ENCODE data around the gene HOMEZ.
"Not testable (repeated sequence)": the region's sequence is repeated elsewhere in the genome, so short reads cannot be mapped to it uniquely, and the experiment has no call there.

HOMEZ gene, protein sequence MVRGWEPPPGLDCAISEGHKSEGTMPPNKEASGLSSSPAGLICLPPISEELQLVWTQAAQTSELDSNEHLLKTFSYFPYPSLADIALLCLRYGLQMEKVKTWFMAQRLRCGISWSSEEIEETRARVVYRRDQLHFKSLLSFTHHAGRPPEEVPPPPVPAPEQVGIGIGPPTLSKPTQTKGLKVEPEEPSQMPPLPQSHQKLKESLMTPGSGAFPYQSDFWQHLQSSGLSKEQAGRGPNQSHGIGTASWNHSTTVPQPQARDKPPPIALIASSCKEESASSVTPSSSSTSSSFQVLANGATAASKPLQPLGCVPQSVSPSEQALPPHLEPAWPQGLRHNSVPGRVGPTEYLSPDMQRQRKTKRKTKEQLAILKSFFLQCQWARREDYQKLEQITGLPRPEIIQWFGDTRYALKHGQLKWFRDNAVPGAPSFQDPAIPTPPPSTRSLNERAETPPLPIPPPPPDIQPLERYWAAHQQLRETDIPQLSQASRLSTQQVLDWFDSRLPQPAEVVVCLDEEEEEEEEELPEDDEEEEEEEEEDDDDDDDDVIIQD

DNA sequence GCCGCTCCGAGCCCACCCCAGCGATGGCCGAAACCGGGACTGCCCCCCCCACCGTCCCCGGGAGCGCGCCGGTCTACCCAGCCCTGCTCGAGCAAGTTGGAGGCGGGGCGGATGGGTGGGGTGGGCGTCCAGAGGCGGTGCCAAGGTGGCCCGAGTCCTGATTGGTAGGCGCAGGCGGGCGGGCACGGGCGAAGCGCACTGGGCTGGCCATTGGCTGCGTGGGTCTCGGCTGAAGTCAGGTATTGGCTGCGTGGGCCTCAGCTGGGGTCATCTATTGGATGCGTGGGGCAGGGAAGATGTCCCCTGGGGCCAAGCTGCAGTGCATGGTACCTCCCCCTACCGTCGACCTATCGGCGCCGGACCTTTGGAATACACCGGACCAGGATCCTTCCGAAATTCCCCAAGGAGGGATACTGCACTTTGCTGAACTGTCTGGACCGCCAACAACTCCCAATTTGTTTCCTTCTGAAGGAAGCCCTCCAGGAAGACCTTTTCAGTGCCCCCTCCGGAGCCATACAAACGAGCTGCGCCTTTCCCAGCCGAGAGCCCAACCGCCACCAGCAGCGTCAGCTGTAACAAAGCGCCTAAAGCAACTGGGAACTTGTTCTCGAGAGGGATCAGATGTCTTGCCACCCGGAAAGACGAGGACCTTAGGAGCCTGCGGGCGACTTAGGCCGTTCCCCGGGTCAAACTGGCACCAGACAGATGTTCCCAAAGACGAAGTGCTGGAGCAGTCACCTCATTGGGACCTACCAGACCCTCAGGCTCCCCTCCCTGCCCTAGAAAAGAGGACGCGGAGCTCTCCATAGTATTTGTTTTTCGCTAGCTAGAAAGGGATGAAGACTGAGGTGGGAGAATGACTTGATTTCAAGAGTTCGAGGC is at the start of gene HOMEZ:
Gene HOMEZ (minus strand): TSS at position 113 of the 882 bp plus-strand sequence. CDS start 180 bp downstream, outside the sequence.
- peak; percentile 99 for DNase-seq

DNA sequence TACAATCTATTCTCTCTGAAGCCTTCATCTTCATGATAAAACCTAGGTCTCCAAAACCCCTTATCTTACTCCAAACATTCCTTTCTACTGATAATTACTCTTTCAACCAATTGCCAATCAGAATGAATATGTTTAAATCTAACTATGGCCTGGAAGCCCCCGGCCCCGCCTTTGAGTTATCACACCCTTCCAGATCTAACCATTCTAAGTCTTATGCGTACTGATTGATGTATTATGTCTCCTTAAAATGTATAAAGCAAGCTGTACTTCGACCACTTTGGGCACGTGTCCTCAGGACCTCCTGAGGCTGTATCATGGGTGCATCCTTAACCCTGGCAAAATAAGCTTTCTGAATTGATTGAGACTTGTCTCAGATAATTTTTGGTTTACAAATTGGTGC is 49.7 kb upstream of the HOMEZ start:
- no peak for DNase-seq

DNA sequence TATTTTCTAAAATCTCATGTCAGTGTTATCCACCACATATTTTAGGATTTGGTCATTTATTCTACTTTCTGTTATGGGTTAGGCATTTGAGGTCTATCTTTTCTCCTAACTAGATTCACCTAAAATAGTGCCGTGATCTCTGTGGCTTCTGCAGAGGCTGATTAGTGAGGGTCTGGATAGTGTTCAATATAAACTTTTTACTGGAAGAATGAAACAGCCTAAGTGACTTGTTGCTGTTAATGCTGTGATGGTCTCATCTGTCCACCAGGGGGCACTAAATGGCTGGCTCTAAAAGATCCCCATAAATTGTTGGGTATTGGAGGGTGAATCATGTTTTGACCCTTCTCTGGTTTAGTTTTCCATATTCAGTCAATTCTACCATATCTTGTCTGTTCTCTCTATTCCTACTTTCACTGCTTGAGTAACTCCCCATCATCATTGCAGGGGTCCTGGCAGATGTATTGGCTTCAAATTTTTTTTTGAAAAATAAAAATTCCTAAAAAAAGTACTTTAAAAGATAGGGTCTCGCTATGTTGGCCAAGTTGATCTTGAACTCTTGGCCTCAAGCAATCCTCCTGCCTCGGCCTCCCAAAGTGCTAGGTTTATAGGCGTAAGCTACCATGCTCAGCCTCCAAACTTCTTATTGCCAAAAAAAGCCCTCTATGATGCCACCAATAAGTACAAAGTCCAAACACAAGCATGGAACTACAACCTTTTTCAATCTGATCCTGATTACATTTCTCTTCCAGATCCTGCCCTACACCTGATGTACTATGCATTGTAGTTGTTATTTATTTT is 42.2 kb upstream of the HOMEZ start:
- peak; percentile 77 for DNase-seq

DNA sequence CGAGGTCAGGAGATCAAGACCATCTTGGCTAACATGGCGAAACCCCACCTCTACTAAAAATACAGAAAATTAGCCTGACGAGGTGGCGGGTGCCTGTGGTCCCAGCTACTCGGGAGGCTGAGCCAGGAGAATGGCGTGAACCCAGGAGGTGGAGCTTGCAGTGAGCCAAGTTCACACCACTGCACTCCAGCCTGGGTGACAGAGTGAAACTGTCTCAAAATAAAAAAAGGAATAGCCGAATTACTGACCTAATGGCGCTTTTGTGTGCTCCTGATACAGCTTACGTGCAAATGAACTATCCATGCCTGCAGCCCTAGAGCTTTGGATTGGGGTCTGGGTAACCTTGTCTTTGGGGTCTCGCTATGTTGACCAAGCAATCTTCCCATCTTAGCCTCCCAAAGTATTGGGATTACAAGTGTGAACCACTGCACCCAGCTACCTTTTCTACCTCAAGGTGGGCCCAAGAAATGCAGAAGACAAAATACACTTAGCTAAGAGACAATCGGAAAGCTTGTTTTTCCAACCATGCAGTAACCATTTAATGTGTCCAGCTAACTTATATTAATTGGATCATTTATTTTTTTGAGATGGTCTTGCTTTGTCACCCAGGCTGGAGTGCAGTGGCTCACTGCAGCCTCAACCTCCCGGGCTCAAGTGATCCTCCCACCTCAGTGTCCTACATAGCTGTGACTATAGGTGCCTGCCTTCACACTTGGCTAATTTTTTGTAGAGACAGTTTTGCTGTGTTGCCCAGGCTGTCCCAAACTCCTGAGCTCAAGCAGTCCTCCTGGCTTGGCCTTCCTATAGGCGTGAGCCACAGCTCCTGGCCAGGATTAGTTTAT is 40.8 kb upstream of the HOMEZ start:
- DNase-seq = no peak

DNA sequence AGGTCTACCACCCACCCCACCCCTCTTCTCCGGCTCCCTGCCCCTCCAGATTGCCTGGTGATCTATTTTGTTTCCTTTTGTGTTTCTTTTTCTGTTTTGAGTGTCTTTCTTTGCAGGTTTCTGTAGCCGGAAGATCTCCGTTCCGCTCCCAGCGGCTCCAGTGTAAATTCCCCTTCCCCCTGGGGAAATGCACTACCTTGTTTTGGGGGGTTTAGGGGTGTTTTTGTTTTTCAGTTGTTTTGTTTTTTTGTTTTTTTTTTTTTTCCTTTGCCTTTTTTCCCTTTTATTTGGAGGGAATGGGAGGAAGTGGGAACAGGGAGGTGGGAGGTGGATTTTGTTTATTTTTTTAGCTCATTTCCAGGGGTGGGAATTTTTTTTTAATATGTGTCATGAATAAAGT is 39.8 kb upstream of the HOMEZ start:
- DNase-seq = not testable (repeated sequence)

DNA sequence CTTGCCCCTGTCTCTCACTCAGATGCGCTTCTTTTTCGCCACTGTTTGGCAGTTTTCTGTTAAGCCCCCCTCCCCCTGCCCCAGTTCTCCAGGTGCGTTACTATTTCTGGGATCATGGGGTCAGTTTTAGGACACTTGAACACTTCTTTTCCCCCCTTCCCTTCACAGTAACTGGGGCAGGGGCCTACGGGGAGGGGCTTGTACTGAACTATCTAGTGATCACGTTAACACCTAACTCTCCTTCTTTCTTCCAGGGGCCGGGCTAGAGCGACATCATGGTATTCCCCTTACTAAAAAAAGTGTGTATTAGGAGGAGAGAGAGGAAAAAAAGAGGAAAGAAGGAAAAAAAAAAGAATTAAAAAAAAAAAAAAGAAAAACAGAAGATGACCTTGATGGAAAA is 39.1 kb upstream of the HOMEZ start:
- DNase-seq = no peak

DNA sequence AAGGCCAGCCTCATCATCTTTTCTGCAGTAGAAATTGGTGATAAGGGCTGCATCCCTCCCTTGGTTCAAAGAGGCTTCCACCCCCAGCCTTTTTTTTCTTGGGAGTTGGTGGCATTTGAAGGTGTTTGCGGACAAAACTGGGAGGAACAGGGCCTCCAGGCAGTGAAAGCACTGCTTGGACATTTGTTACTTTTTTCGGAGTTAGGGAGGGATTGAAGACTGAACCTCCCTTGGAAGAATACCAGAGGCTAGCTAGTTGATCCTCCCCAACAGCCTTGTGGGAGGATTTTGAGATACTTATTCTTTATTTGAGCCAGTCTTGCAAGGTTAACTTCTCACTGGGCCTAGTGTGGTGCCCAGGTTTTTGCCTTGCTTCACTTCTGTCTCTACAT is 38.5 kb upstream of the HOMEZ start:
- no peak for DNase-seq

DNA sequence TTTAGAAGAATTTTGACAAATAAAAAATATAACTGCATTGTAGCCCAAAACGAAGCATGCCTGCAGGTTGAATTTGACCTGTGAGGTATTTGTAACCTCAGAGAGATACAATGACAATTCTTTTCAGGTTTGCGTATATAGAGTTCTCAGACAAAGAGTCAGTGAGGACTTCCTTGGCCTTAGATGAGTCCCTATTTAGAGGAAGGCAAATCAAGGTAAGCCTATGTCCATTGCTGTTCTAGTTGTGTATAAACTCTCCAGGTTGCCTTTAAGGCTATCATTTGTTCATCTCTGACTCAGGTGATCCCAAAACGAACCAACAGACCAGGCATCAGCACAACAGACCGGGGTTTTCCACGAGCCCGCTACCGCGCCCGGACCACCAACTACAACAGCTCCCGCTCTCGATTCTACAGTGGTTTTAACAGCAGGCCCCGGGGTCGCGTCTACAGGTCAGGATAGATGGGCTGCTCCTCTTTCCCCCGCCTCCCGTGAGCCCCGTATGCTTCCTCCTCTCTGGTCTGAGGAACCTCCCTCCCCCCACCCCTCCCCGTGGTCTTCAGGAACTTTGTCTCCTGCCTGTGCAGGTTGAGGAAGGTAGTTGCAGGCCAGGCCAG is 38.0 kb upstream of the HOMEZ start:
- no peak for DNase-seq

DNA sequence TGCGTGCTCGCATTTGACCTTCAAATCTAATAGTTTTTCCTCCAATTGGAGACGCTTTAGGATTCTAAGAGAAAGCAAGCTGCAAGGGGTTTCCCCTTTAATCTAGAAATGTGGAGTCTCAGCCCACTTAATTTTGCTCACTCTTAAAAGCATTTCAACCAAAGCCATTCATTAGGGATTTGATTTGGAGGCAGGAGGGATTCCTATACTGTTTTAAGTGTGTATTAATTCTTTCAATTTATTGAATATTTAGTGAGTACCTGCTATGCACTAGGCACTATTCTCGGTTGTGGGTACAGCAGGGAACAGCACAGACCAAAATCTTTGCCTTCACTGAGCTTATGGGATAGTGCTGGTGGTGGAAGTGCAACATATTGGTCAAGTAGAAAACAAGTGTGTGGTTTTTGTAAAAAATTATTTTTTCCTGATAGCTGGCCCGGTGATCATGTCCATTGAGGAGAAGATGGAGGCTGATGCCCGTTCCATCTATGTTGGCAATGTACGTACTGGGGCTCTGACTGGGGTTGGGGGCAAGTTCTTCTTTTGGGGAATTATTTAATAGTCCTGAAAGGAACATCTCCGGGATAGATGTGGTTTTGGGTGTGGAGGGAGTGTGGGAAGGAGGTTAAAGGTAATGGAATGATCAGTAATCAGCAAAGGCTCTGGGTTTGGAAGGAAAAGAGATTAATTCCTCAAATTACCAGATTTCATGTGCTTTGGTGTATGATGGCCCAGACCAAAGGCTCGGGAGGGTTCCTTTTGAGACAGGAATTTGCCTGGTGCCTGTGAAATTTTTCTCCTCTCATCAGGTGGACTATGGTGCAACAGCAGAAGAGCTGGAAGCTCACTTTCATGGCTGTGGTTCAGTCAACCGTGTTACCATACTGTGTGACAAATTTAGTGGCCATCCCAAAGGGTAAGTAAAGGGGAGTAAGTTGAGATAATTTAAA is 36.9 kb upstream of the HOMEZ start:
- DNase-seq = no peak

DNA sequence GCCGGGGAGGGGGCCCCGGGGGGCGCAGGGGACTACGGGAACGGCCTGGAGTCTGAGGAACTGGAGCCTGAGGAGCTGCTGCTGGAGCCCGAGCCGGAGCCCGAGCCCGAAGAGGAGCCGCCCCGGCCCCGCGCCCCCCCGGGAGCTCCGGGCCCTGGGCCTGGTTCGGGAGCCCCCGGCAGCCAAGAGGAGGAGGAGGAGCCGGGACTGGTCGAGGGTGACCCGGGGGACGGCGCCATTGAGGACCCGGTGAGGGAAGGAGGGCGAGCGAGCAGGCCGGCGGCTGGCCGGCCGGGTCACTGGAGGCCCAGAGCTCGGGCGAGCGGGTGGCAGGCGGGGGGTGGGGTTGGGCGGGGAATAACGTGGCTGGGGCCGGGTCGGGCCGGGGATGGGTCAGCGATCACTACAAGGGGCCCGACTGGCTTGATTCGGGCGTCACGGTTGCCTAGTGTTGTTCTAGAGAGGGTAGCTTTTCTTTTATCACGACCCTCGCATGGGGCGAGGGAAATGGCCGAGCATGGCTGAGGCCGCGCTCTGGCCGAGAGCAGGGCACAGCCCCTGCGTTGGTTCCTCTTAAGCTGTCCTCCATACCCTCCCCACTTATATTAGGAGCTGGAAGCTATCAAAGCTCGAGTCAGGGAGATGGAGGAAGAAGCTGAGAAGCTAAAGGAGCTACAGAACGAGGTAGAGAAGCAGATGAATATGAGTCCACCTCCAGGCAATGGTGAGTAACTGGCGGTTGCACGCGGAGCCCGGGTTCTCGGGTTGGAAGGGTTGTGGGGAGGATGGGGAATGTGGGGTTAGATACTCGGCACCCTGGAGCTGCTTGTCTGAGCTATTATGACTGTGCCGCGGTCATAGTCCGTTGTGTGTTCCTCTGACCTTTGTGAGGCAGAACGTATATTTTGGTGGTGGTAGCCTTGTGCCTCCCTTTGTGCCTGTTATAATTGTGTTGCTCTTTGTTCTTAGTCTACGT is 35.9 kb upstream of the HOMEZ start:
- DNase-seq = peak; percentile 82

DNA sequence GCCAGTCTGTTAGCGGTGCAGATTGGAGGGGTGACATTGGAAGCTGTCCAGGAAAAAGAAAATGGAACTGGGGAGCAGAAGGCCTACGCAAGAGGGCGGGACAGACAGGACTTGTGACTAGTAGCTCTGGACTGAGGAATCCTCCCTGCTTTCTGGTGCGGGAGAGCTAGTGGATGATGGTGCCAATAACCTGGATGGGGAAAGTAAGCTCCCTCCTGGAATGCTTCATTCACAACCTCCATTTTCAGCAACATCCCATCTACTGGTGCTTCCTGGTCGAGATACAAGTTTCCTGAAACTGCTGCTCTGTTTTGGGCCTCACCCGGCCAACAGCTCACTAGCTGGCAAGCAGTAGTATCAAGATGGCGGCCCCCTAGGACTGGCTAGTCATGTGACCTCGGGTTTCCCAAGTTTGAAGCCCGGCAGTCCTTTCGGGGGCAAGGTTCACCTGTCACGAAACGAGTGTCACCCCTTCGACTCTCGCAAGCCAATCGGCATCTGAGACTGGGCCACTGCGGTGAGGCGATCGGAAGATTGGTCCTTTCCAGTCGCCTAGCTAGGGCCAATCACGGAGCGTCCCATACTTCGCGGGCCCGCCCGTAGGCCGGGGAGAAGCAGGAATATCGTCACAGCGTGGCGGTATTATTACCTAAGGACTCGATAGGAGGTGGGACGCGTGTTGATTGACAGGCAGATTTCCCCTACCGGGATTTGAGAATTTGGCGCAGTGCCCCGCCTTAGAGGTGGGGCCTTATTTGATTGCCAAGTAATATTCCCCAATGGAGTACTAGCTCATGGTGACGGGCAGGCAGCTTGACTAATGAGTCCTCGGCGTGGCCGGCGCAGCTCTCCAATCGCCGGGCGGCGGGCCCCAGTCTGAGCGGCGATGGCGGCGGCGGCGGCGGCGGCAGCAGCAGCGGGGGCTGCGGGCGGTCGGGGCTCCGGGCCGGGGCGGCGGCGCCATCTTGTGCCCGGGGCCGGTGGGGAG is 34.9 kb upstream of the HOMEZ start, which contains the start of gene PABPN1:
Gene PABPN1 (plus strand): TSS at position 874 of the 988 bp plus-strand sequence. CDS start 13 bp downstream, at position 887.
- peak; percentile 97 for DNase-seq

DNA sequence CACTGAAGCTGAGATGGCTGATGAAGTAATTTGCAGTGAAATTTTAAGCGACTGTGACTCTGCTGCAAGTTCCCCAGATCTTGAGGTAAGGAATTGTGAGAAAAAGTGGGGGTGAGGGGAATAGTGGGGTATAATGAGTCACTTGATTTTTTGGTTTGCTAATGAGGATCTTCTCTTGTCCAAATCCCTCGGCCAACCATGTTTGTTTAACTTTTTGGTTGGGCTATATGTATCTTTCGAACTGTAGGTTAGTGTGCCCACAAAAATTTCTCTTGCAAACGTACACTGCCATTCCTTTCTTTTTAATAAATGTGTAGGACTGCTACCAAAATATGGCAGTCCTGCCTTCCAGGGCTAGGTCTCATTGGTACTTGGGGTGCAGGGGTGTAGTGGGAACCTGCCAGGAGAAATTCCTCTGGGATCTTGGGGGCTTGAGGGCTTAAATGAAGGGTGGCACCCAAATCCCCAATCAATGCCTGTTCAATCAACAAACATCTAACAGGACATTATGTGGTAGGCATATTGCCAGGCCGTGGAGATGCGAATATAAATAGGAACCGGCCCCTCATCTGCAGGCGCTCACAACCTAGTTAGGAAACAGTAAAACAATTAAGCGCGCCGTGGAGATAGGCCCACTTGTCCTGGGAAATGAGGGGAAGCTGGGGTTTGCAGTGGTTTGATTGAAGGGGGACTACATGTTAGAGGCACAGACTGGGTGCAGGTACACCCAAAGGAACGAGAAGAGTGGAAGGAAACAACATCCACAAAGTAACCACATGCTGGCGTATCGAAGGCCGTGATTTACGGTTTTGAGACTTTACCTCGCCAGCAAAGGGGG is 34.0 kb upstream of the HOMEZ start:
- DNase-seq = no peak

DNA sequence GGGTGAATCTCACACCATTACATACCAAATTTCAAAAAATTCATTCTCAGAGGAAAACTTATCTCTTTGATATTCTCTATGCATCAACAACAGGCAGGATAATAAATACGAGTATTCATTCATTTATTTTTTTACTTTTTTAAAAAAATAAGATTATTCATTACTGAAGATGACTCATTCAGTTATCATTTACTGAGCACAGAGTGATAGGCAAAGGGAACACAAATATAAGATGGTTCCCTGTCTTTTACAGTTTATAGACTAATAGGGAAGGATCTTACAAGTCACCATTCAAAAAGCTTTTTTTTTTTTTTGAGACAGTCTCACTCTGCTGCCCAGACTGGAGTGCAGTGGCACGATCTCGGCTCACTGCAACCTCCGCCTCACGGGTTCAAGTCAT is 30.4 kb upstream of the HOMEZ start:
- DNase-seq = no peak

DNA sequence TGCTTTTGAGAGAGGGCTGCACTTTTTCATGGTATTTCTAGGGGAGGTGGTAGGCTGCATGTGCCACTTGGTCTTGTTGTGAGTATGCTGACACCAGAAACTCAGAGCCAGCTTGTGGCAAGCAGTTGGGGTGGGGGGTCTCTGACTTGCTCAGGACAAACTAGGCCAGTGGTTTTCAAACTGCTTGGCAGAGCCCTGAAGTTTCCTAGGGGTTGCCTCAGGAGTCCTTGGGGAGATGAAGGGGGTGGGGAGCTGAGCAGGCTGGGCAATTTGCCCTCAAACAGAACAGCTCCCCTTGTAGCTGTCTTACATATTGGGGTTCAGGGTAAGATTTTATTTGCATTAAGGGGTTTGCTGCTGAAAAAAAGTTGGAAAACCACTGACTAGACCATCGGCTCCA is 24.6 kb upstream of the HOMEZ start:
- no peak for DNase-seq

DNA sequence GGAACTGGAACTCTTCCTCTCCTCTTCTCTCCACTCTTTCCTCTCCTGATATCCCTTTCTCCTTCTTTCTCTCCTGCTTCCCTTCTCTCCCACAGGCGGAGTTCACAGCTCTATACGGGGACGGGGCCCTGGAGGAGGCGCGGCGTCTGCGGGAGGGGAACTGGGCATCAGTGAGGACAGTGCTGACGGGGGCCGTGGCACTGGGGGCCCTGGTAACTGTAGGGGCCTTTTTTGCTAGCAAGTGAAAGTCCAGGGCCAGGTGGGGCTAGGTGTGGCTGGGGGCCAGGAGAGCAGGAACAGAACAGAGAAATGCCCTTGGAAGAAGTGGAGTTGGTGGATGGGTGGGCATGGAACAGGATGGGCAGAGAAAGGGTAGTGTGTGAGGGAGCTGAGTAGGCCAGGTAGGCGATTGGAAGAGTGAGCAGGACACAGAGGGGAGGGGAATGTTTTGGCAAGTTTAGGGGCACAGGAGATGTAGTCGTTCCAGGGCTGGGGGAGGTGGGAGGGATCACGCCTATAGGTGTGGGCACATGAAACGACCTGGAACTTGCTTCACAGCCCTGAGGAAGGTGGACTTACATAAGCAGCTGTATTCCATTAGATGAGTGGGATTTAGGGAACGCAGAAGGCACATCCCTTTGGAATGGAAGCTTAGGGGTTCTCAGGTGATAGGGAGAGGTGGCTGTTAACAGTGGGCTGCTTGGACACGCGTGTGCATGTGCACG is 23.0 kb upstream of the HOMEZ start:
- DNase-seq = no peak

Data from activated CD4-positive, alpha-beta T cell treated with anti-CD3 and anti-CD28 coated beads for 48 hours (primary cell).